GM18507 (cell line): ENCODE results near the gene B3GALT4.
A peak's percentile ranks its signal among the peaks of the same experiment; 100 is the strongest.

Source experiments
- DNase-seq: peaks from one replicate; pipeline ENCODE4 v3.0.0; 2011; ENCODE audit warnings: low read depth; ENCODE audit not compliant: insufficient read length; ENCODE audit errors: extremely low spot score
- FAIRE-seq: peaks from 2 replicates; lab custom pipeline; 2011; peaks lifted over from hg19 to GRCh38; lab: Jason Lieb, UNC

B3GALT4 gene

DNA sequence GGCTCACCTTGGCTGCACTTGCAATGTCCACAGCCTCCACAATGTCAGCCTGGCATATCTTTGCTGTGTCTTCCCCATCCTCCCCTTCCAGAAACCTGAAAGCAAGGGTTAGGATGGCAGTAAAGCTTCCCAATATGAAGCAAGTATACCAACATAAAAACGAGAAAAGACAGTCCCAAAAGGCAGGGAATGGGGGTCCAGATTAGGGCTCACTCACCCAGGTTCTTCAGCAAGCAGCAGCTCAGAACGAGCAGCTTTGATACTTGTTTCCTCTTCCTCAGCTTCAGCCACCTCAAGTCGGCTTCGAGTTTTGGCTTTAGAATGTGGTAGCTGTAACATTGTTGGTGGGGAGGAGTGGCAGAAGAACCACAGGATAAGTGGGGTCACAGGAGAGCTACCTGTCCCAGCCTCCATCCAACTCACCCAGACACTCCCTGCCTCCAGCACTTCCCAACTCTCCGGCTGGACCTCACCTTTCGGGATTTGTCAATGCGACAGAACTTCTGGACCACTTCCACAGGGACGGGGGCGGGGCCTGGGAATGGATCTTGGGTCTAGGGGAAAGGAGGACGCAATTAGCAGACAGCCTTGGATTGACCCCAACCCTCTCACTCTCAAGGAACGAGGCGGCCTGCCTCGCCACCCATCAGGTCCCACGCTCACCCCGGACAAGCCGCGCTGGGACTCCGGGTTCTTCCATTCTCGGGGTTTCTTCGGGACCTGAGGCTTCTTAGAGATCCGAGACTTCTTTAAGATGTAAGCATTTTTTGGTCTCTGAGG, 11.4 kb downstream of the B3GALT4 start:
- no peak for DNase-seq
- FAIRE-seq = no peak

DNA sequence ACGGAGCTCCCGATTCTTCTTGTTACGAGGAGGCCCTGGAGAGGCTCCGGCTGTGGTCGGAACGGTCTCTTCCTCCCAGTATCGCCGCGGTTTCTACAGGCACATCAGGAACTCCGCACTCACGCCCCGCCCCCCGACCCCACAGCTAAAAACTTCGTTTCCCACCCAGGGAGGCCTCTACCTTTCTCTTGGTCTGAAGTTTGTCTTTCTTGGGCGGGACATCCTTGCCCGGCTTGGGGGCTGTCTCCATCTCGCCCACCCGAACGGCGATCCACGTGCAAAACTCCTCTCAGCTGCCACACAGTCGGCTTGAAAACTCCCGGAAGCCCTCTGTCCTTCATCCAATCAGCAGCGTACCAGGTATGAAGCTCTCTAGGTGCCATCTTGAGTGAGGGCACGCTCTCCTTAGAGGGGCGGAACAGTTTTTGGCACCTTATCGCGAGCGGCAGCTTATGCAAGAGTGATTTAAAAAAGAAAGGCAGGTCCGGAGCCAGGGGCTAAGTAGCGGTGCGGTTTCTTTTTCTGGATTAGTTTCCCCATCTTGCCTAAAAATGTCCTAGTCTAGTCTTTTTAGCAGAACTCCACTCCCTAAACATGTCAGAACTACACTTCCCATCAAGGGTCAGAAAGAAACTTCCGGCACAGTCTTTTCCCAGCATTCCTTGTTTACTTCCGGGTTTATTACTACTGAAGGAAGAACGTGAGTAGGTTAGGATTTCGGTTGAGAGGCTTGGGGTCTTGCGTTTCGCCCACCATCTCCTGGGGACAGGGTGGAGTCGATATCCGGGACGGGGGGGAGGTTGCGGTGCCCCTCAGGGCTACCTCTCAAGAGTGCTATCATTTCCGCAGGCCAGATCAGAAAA, 12.2 kb downstream of the B3GALT4 start, which contains the start of the genes PFDN6 and WDR46:
Gene PFDN6, plus strand, starts transcription at position 681 of the 863 bp plus-strand sequence. CDS start 256 bp downstream, outside the sequence.
Gene WDR46, minus strand, starts transcription at position 319 of the 863 bp plus-strand sequence. Its CDS starts 69 bp downstream, at position 250.
- DNase-seq (no peak), FAIRE-seq (peak; percentile 93)

- DNase-seq = no peak
- no peak for FAIRE-seq
Measured at GRCh38 chr6:33289784-33290315, 12.9 kb downstream of the B3GALT4 start.

GRCh38 chr6:33290459-33290858, 13.5 kb downstream of the B3GALT4 start:
- FAIRE-seq (no peak), DNase-seq (no peak)

DNA sequence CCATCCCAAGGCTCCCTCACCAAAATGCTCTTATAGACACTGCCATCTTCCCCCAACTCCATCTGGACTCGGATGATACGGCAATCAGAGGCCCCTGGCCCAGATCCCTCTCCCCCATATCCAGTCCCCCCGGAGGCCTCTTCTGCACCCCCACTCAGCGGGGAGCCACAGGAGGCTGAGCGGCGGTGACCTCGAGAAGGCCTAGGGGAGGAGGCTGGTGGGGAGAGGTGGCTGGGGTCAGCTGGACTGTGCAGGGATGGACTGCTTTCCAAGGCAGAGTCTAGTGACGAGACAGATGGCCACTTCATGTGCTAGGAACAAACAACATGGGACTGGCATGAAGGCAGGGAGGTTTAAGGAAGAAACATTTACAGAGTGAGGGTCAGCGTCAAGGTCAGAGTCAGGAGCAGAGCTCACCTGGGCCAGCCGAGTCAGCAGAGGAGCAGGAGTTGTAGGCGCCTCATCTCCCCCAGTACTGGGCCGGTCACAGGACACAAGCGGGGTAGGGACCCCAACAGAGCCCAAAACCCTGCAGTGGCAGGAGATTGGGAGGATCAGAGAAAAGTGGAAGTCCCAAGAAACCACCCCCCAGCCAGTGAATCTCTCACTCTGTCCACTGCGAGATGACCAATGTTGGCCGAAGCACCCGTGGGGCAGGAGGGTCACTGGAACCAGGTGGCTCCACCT, 16.2 kb downstream of the B3GALT4 start:
- FAIRE-seq (no peak), DNase-seq (no peak)

- FAIRE-seq (no peak), DNase-seq (no peak)
Measured at GRCh38 chr6:33294086-33294823, 17.3 kb downstream of the B3GALT4 start.

DNA sequence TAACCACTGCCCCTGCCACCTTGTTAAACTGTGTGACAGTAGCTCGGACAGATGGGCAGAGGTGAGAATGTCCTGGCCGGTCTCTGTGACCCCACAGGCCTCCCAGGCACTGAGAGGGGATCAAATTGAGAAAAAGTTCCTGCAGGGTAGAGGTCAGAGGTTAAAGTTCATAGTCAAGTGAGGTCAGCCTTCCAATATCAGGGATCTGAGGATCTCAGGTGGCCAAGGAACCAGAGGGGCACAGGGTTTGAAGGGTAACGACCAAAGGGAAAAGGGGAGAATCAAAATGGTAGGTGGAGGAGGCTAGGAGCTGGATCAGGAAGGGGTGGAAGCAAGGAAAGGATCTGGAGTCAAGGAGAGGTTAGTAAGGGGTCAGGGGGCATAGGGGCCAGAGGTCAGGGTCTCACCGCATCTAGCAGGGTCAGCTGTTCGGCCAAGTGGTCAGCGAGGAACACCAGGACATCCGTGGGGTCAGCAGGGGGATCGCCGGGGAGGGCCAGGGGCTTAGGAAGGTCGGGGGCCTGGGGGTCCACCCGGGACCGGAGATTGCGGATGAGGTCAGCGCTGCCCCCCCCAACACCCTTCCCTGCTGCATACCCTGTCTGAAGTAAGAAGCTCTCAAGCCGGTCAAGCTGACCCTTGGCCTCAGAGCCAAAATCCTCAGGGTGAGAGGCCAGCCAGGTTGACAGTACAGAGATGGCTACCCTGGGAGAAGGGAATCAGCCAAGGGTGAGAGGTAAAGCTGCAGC, 18.9 kb downstream of the B3GALT4 start:
- DNase-seq = no peak
- FAIRE-seq = no peak

GRCh38 chr6:33296797-33297405, 20.0 kb downstream of the B3GALT4 start:
- DNase-seq (no peak), FAIRE-seq (no peak)

DNA sequence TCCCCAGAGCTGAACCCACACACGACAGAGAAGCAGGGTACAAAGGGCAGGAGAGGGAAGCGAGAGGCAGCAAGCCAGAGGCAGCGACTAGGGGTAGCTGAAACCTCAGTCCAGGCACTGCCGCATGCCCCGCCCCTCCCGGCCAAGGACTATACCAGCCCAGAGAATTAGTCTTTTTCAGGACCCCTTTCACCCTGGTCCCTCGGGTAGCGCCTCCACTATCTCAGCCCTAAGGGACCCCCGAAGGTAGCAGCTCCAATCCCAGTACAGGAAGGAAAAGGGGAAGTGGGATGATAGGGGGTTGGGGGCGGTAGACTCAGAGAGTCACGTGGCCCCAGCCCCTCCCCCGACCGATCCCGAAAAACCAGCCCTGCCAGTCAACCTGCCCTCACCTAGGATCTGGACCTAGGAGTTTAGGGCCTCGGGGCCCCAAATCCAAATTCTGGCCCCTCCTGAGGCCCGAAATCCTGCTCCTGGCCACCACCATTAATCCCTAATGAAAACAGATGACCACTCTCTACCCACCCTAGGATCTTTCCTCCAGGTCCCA, 20.6 kb downstream of the B3GALT4 start:
- peak; percentile 15 for FAIRE-seq
- no peak for DNase-seq

- peak; percentile 50 for FAIRE-seq
- no peak for DNase-seq
Measured at GRCh38 chr6:33297956-33298772, 21.2 kb downstream of the B3GALT4 start.

- FAIRE-seq (no peak), DNase-seq (no peak)
Measured at GRCh38 chr6:33298773-33299236, 21.9 kb downstream of the B3GALT4 start, which contains the start of gene RGL2. Gene RGL2 (minus strand): TSS chr6:33298942. CDS start chr6:33298610, 332 bp downstream.

- no peak for DNase-seq
- FAIRE-seq = peak; percentile 84
Measured at GRCh38 chr6:33299237-33299944, 22.5 kb downstream of the B3GALT4 start.

DNA sequence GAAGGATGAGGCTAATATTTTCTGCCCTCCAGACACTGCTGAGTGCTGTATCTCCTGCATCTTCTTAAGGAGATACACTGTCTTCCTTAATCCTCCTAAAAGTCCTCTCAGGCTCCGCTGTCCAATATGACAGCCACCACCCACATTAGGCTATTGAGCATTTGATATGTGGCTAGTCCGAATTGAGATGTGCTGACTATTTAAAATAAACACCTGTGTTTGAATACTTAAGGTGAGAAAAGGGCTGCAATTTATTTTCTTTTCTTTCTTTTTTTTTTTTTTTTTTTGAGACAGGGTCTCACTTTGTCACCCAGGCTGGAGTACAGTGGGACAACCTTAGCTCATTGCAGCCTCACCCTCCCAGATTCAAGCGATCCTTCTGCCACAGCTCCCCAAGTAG, 25.0 kb downstream of the B3GALT4 start:
- DNase-seq (no peak), FAIRE-seq (no peak)

- FAIRE-seq = no peak
- DNase-seq = no peak
Measured at GRCh38 chr6:33304216-33304615, 27.3 kb downstream of the B3GALT4 start.

DNA sequence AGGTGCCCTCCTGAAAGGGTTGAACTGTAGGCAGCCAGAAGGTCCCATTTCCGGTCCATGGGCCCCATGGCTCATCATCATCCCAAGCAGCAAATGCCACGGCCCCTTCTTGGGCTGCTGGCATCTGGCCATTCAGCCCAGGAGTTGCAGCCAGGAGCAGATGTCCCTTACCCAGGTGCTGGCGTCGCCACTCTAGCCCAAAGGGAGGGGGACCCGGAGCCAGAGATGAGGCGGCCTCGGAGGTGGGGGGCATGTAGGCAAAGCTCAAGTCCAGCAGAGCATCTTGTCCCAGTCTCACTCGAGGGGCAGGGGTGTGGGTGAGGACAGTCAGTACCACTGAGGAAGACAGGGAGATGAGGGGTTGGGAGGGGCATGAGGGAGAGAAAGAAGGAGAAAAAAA, 28.1 kb downstream of the B3GALT4 start:
- DNase-seq (no peak), FAIRE-seq (no peak)

DNA sequence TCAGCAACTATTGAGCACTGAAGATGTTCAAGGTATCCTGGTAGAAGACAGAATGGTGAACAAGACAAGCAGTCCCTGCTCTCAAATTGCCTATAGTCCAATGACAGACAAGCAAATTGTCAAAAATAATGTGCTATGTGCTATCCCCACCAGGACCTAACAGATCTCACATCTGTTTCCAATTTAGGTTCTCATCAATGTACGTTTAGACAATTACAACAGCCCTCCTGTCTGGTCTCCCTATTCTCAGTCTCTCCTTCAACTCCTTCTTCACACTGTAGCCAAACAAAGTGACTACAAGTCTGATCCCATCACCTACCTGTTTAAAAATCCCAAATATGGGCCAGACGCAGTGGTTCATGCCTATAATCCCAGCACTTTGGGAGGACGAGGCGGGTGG, 29.4 kb downstream of the B3GALT4 start:
- FAIRE-seq (no peak), DNase-seq (no peak)
